ENCODE results near the gene PAM. TPM values are rescaled to one million over a fixed set of nuclear protein-coding genes. Genes with fewer than 3 reads are reported as not detected.

The PAM gene
- polyA plus RNA-seq, 1 donor from 2014 or later: 363 TPM

- no peaks in the 10 kb centered on the region for H3K9me3 ChIP-seq (ENCODE audit: low read length)
- peaks cover 44% of the 10 kb centered on the region for H3K79me2 ChIP-seq (replicated peaks; ENCODE audit: insufficient read depth, low read length)
- H3F3A ChIP-seq (ENCODE audit: insufficient read depth, low read length, poor library complexity, severe bottlenecking): no peaks in the 10 kb centered on the region
- no peak for TF ChIP-seq REST (IDR thresholded peaks at IDR 0.05; ENCODE audit: borderline replicate concordance)
- peak; percentile 38 for TF ChIP-seq SMC3 (conservative IDR thresholded peaks at IDR 0.05; ENCODE audit: poor library complexity)
- TF ChIP-seq MXI1 (conservative IDR thresholded peaks at IDR 0.05; ENCODE audit: poor library complexity, severe bottlenecking): peak; percentile 63
- TF ChIP-seq RAD21 (conservative IDR thresholded peaks at IDR 0.05): peak; percentile 62
- peak; percentile 91 for TF ChIP-seq POLR2AphosphoS5 (IDR thresholded peaks at IDR 0.05)
- no peak for TF ChIP-seq EZH2 (IDR thresholded peaks at IDR 0.05; ENCODE audit: borderline replicate concordance, insufficient read depth, low read length, poor library complexity, severe bottlenecking)
- no peak for TF ChIP-seq CTCF (IDR thresholded peaks at IDR 0.05; ENCODE audit: poor library complexity, severe bottlenecking)
- peak; percentile 89 for TF ChIP-seq EP300 (conservative IDR thresholded peaks at IDR 0.05; ENCODE audit: poor library complexity, severe bottlenecking)
- no peak for TF ChIP-seq TAF1 (IDR thresholded peaks at IDR 0.05; ENCODE audit: low read depth)
- peak overlapping the region; percentile 85 for H3K4me2 ChIP-seq (ENCODE audit: low read length)
- no peaks in the 10 kb centered on the region for H3K9me2 ChIP-seq (ENCODE audit: insufficient read depth, low read length)
- H4K20me1 ChIP-seq (ENCODE audit: insufficient read depth): no peaks in the 10 kb centered on the region
- H3K9ac ChIP-seq (ENCODE audit: low read length): peak overlapping the region; percentile 74
- peak overlapping the region; percentile 65 for H3K4me3 ChIP-seq (ENCODE audit: low read length)
- no peaks in the 10 kb centered on the region for H3K36me3 ChIP-seq (ENCODE audit: insufficient read depth, low read length)
- peak overlapping the region; percentile 95 for H3K27ac ChIP-seq (ENCODE audit: low read length)
- no peaks in the 10 kb centered on the region for H3K27me3 ChIP-seq (ENCODE audit: insufficient read depth, low read depth, low read length)
- peak overlapping the region; percentile 16 for H2AFZ ChIP-seq (ENCODE audit: low read depth, low read length)
These were observed 52.9 kb downstream of the PAM start for GRCh38 chr5:102807878-102808502.

- Histone ChIP-seq H3K4me3 (ENCODE audit: low read length) (peak overlapping the region; percentile 65), H3K4me2 (ENCODE audit: low read length) (peak overlapping the region; percentile 85), H3K27ac (ENCODE audit: low read length) (peak overlapping the region; percentile 95), H3K9ac (ENCODE audit: low read length) (peak overlapping the region; percentile 74), H3K9me2 (ENCODE audit: insufficient read depth, low read length) (no peaks in the 10 kb centered on the region), H3K27me3 (ENCODE audit: insufficient read depth, low read depth, low read length) (no peaks in the 10 kb centered on the region), H3F3A (ENCODE audit: insufficient read depth, low read length, poor library complexity, severe bottlenecking) (no peaks in the 10 kb centered on the region), H3K79me2 (replicated peaks; ENCODE audit: insufficient read depth, low read length) (peaks cover 54% of the 10 kb centered on the region), H4K20me1 (ENCODE audit: insufficient read depth) (no peaks in the 10 kb centered on the region), H3K9me3 (ENCODE audit: low read length) (no peaks in the 10 kb centered on the region), H2AFZ (ENCODE audit: low read depth, low read length) (no peak overlapping the region), H3K36me3 (ENCODE audit: insufficient read depth, low read length) (no peaks in the 10 kb centered on the region)
- no peak for TF ChIP-seq REST (IDR thresholded peaks at IDR 0.05; ENCODE audit: borderline replicate concordance)
- no peak for TF ChIP-seq SMC3 (conservative IDR thresholded peaks at IDR 0.05; ENCODE audit: poor library complexity)
- TF ChIP-seq EP300 (conservative IDR thresholded peaks at IDR 0.05; ENCODE audit: poor library complexity, severe bottlenecking): no peak
- no peak for TF ChIP-seq CTCF (IDR thresholded peaks at IDR 0.05; ENCODE audit: poor library complexity, severe bottlenecking)
- no peak for TF ChIP-seq MXI1 (conservative IDR thresholded peaks at IDR 0.05; ENCODE audit: poor library complexity, severe bottlenecking)
- no peak for TF ChIP-seq RAD21 (conservative IDR thresholded peaks at IDR 0.05)
- no peak for TF ChIP-seq EZH2 (IDR thresholded peaks at IDR 0.05; ENCODE audit: borderline replicate concordance, insufficient read depth, low read length, poor library complexity, severe bottlenecking)
- TF ChIP-seq POLR2AphosphoS5 (IDR thresholded peaks at IDR 0.05): no peak
- no peak for TF ChIP-seq TAF1 (IDR thresholded peaks at IDR 0.05; ENCODE audit: low read depth)
These were observed 53.9 kb downstream of the PAM start for GRCh38 chr5:102809033-102809432.

Data from neural cell (in vitro differentiated cells).